Stimulated activated CD8-positive, alpha-beta memory T cell treated with anti-CD3 and anti-CD28 coated beads, Interleukin-2, amount 100 ng/mL, for 48 hours (primary cell): ENCODE measurements around the gene ATP1B3.
A peak's percentile ranks its signal among the peaks of the same experiment; 100 is the strongest.
"Not testable (repeated sequence)": the region's sequence is repeated elsewhere in the genome, so short reads cannot be mapped to it uniquely, and the experiment has no call there.

Source experiments
- DNase-seq, 2 donors: peaks; one replicate each; pipeline ENCODE4 v3.0.0-alpha.2; 2020; ENCODE audit warnings: low read depth in 2 of 2

Gene ATP1B3

DNA sequence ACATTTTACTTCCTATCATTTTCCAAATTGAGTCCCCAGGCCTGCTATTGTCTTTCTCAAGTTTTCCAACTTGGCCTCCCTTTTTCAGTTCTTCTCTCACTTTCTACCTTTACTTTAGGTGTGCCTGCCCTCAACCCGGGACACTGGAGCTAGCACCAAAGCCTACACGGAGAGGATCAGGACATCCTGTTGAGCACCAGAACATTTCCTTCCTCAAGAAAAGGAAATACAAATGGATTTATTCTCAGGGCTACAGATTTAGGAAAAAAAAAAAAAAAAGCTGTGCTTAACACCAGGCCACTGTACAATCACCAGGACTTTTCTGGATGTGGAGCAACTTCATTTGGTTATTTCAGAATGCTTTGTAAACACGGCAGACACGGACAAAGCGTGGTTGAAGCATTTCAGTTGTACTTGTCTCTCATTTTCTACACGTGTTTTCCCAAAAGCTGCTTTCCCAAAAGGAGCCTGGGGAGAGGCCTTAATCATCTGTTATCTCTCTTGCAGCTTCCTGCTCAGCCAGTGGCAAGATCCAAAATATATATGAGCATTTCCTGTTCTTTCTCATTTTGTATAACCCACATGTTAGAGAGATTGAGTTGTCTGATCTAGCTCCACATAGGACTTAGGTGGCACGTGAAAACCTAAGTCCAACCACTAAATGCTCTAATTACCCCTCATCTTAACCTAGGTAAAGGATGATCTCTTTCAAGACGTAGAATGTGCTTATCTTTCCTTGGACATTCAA is 15.5 kb upstream of the ATP1B3 start:
- DNase-seq: no peak

DNA sequence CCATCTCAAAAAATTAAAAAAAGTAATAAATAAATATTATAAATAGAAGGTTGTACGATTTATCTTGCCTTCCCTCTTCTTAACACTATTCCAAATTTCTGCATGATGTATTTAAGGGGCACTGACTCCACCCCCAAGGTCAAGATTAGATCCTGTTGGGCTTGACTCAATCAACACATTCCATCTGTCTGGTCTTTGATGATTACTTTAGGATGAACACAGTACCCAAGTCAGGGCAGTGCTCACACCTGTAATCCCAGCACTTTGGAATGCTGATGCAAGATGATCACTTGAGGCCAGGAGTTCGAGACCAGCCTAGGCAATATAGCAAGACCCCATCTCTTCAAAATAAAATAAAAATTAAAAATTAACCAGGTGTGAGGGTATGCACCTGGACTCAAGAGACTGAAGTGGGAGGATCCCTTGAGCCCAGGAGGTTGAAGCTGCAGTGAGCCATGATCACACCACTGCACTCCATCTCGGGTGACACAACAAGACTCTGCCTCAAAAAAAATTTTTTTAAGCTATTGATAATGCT is 14.1 kb upstream of the ATP1B3 start:
- DNase-seq: no peak

DNA sequence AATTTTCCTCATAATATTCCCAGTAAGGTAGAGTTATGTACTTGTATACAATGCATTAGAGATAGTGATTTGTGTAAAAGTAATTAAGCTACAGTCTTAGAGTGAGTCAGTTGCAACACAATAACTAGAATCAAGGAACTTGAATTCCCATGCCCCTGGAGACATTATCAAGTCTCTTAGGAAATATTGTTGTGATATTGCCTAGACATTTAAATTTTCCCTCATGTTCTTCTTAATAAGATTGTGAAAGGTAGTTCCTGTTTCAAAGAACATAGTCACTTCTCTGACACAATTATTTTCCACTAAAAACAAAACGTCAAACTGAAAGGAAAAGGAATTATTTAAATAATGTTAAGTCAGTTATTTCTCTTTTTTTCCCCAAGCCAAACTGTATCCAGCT is 13.0 kb upstream of the ATP1B3 start:
- no peak for DNase-seq

DNA sequence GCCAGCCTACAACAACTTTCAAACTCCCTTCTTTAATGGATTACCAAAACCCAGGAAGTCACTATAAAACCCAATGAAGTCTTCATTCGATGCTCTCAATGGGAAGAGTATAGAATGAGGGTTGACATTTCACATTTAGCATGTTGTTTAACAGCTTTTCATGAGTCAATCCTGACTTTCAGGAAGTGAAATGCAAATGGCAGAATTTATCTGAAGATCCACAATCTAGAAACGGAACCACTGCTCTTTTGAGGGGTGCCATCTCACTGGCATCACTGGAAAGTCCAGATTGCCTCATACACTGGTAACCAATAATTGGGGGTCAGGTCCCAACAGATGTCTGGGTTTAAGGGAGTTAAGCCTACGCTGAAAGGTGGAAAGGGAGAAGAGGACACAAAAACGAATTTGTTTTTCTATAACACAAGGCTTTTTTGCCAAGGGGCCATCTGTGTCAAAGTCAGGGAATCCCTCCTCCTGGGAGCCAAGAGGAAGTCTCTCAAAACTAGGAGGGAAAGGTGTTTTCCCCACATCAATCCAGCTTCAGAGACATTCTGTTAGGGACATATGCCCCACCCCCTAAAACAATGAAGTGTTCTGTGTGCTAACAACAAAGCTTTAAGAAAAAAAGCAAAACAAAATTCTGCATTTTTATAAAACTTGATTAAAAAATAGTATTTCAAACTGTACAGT is 12.0 kb upstream of the ATP1B3 start:
- DNase-seq: no peak

DNA sequence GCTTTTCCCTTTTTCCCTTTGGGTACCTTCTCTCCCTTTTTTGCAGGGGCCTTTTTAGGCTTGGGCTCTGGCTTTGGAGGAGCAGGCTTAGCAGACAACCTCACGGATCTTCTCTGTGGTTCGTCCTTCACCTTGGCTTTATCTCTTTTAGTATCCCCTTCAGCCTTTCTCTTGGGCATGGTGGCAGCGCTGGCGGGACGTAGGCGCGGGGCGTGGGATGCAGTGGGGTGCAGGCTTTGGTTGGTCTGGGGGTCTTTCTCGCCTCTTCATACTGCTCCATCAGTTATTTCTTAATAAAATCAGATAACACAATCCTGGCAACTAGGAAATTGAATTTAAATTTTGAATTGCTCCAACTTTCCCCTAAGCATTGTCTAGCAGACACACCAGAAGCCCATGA is 11.3 kb upstream of the ATP1B3 start:
- DNase-seq: no peak

DNA sequence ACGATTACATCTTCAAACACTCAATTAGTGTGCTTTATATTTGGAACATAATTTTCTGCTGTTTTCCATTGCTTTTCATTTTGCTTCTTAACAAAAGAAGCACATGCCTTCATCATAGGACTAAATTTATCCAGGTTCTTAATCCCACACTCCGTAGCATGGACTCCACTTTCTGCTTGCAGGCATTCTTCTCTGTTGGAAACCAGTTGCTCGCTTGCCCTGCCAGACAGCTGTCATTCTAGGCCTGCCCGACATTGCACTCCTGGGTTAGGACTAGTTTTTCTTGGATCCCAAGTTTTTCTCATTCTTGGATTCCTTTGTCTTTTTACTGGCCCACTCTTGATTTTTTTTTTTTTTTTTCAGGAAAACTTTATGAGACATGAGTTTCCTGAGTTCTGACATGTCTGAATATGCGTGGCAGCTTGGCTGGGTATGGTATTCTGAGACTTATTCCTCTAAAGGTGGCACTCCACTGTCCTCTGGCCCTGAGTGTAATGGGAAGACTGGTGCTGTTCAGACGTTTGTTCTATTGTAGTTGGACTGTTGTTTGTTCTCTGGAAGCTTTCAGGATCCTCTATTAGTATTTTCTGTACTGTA is 6.3 kb upstream of the ATP1B3 start:
- no peak for DNase-seq

DNA sequence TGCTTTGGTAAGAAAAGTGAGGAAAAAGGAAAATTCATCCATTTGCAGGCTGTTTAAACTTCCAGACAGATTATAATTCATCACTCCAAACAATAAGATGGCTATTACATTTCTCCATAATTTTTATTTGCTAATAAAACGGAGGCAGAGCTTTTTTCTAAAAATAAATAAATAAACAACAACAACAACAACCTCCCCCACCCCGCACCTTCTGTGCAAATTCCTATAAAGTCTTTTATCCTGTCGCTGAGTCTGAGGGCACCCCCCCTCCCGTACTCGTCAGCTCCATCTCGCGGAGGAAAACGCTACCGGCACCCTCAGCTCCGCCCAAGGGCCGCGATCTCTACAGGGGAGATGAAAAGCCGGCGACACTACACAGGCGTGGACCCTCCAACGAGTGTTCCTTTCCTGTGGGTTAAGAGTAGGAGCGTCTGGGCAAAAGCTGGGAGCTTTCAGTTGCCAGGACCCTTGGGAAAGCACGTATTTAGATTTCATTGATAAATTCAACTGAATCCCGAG is 1.0 kb upstream of the ATP1B3 start:
- DNase-seq: peak; percentile 70 to 77

DNA sequence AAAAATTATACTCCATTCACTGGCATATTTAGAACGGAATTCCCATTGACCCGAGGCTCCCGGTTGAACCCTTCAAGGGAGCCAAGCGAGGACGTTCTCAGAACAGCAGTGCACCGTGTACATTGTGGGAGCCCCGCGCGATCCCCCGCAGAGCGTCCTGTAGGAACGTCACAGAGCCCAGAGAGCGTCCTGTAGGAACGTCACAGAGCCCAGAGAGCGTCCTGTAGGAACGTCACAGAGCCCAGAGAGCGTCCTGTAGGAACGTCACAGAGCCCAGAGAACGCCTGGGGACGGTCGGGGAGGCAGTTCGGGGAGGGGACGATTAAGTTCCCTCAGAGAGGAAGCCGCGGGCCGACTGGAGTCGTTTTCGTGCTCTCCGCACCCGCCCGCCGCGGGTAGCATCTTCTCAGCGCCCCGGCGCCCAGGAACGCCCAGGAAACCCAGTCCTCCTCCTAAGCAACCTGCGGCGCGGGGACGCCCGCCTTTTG is 506 bp upstream of the ATP1B3 start:
- DNase-seq: peak; percentile 52 to 56

DNA sequence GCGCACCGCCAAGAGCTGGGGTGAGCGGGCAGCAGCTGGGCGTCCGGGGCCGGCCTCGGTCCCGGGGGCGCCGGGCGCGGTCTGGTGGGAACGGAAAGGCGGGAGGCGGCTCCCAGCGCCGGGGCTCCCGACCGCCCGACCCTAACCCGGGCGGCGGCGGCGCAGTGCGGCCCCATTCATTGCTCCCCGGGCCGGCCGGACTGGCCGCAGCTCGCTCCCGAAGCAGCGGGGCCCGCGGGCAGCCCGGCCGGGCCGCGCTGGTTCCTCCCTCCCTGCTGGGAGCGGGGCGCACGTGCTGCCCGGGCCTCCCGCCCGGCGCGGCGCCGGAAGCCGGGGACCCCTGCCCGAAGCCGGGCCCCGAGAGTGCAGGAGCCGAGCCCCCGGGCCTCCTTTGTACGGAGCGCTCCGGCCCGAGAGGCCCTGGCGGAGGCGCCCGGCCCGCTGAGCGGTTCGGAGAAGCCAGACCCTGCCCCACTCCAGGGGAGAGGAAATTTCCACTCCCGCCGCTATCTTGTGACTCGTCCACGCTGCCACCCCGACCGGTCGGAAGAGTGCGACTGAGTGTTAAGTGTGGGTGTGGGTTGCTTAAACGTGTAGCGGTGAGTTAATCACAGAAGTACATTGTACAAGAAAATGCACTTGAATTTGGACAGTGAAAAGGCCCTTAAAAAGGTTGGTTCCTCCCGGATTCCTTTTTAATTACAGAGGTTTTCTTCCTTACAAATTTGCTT is 613 bp downstream of the ATP1B3 start:
- DNase-seq: peak; percentile 49 to 54

DNA sequence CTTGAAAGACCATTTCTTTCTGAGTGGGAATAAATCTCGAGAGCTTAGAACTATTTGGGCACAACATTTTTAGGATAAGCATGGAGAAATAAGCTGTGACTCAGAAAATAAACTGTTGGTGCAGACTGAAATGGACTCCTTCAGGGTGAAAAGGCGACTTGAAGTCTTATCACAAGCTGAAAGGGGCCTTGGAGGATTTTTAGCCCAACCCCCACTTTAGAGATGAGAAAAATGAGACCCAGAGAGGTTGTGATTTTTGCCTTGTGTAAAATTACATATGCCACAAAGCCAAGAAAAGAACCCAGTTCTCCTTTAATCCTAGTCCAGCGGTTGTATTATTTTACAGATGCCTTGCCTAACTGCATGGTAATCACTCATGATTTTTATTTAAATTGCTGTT is 1.5 kb downstream of the ATP1B3 start:
- DNase-seq: no peak

DNA sequence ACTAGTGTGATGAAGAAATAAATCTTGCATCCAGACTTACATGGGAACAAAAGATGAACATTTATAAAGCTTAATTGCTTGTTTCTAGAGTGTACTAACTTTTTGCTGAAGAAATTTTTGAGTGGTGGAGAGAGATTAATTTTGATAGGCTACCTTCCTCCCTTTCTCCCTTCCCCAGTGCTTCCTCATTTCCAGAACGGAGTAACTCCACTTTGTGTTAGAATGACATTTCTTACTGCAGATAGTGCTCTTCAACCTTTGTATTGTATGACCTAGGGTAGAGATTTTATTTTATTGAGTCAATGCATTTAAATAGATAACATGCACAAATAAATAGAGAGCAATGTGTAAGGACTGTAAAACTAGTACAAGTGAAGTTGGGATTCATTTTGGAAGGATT is 1.9 kb downstream of the ATP1B3 start:
- no peak for DNase-seq

DNA sequence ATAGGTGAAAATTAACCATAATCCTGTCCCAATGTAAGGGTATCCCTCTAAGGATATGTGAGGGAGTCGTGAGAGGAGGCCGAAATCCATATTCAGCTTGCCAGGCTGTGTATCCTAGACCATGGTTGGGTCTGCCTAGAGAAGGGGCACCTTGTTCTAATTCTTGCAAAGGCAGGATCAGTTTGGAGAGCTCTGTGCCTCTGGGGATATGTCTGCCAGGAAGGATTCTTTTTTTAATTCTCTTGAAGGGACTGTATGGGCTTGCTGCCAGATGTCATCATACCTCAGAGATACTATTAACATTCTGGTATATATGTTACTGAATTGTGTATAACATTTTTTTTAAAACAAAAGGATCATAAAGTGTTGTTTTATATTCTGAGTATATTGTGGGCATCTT is 2.4 kb downstream of the ATP1B3 start:
- DNase-seq: no peak

DNA sequence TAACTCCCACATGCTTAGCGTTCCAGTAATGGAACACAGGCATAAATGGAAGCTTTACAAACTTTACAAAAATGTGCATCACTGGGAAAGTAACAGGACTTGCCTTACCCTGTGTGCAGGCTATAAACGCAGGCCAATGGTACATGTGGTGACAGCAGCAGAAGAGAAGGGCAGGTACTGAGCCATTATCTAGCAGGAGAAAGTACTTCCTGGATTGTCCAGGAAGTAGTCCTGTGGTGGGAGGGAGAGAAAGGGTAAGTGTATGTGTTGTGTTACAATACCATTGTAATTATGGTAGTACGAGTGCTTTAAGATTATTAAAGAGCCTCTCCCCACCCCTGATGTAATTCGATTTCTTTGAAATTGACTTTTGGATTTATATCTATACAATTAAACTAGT is 5.3 kb downstream of the ATP1B3 start:
- DNase-seq: no peak

DNA sequence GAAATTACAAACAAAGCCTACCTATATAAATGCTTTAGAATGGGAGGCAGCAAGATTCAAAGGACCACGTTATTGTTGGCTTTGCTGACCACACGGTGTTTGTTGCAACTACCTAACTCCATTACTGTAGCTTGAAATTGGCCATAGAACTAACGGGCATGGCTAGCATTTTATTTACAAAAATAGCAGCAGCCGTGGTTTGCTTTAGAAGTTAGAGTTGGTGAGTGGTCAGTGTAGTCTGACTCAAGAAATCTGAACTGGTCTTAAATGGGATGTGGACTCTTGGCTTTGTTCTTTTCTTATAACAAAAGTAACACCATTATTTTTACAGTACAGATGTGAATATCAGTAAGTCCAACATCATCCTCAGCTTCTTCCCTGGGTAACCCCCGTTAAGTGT is 10.6 kb downstream of the ATP1B3 start:
- DNase-seq: no peak

DNA sequence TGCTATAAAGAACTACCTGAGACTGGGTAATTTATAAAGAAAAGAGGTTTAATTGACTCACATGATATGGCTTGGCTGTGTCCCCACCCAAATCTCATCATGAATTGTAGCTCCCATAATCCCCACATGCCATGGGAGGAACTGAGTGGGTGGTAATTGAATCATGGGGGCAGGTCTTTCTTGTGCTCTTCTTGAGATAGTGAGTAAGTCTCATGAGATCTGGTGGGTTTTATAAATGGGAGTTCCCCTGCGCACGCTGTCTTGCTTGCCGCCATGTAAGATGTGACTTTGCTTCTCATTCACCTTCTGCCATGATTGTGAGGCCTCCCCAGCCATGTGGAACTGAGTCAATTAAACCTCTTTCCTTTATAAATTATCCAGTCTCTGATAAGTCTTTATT is 12.1 kb downstream of the ATP1B3 start:
- not testable (repeated sequence) for DNase-seq

DNA sequence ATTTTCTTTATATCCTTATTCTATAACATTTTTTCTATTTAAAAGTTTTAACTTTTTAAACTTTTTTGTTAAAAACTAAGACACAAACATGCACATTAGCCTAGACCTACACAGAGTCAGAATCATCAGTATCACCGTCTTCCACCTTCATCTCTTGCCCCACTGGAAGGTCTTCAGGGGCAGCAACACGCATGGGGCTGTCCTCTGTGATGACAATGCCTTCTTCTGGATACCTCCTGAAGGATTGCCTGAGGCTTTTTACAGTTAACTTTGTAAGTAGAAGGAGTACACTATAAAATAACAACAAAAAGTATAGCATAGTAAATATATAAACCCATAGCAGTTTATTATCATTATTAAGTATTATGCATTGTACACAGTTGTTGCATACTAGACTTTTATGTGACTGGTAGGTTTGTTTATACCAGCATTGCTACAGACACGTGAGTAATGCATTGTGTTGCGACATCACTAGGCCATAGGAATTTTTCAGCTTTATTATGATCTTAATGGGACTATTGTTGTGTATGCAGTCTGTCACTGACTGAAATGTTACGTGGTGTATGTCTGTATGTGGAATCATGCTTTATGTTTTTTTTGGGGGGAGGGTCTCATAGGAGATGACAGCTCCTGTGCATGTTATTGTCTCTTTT is 18.2 kb downstream of the ATP1B3 start:
- DNase-seq: no peak

DNA sequence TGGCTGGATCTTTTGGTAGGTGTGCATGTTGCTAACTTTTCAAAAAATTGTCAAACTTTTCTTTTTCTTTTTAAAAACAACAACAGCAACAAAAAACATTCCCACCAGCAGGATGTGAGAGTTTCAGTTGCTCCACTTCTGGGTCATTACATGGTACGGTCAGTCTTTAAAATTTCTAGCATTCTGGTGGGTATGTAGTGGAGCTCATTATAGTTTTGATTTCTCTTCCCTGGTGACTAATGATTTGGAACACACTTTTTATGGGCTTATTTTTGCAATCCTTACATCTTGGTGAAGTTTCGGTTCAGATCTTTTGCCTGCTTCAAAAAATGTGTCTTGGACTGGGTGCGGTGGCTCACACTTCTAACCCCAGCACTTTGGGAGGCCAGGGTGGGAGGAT is 19.3 kb downstream of the ATP1B3 start:
- no peak for DNase-seq

DNA sequence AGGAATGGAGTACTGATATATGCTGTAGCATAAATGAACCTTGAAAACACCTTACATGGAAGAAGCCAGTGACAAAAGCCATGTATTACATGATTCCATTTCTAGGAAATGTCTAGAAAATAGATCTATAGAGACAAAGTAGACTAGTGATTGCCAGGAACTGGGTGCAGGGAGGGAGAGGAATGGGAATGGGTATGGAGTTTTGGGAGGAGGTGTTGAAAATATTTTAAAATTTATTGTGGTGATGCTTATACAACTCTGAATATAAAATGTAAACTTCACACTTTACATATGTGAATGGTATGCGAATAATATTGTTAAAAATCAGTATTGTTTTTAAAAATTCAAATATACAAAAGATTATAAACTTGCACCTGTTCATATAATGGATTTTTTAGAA is 22.5 kb downstream of the ATP1B3 start:
- no peak for DNase-seq

DNA sequence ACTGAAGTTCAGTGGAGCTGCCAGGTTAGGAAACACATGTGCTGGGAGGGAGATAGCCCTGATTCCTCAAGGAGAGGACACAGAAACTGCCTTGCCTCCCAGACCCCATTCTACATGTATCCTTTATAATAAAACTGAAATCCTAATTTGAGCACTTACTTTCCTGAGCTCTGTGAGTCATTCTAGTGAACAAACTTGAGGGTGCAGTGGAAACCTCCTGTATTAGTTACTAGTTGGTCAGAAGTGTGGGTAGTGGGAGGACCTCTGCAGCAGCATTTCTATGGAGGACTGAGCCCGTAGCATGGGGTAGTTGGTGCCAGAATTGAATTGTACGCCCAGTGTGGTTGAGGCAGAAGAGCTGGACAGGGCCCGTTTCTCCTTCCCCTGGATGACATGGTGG is 23.9 kb downstream of the ATP1B3 start:
- no peak for DNase-seq

DNA sequence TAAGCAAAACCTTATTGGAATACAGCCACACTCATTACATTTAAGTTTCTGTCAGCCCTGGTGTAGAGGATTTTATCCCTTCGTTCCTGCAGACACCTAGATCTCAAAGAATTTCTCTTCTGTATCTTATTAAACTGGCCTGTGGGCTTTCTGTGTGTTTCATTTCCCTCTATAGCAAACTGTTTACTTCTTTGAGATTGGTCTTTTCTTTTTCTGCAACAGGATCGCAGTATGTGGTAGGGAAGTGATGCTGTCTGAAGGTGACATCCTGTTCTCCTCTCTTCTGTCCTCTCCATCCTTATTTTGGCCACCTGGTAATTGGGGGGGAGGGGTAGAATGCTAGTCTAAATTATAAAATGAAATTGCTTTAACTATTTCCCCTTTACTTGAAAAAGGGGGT is 25.5 kb downstream of the ATP1B3 start:
- DNase-seq: no peak

DNA sequence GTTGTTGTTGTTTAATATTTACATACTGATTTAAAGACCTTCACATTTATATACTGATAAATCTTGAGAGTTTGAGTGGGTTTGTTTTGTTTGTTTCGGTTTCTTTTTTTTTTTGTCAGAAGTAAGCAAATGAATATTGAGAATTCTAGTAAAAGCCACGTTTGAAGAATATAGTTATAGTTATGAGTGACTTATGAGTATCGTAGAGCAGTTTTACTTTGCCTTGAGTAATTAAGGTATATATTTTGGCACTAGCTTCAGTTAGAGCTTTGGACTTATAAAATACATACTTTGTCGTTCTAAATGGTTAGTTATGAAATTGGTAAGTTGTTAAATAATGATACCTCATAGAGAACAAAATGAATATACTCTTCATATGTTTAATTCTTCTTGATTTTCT is 27.8 kb downstream of the ATP1B3 start:
- DNase-seq: no peak
